HEK293T (cell line): ENCODE data around the gene SERPINA12.

ENCODE experiments used
- CTCF ChIA-PET: fragments of 350-600 bp; formaldehyde crosslinking; extraction: SDS; loops from one replicate; lab custom pipeline; 2021; ENCODE audit warnings: antibody characterized with exemption, inconsistent platforms; lab: Yijun Ruan, JAX
- POLR2A ChIA-PET: fragments of 350-600 bp; formaldehyde crosslinking; extraction: SDS; loops from one replicate; lab custom pipeline; 2020; ENCODE audit warnings: antibody characterized with exemption, inconsistent platforms; lab: Yijun Ruan, JAX
- DNase-seq: peaks from one replicate; pipeline ENCODE4 v3.0.0; 2012; ENCODE audit warnings: mixed read lengths; ENCODE audit errors: extremely low spot score
- ARNT ChIP-seq: fragments of 450-650 bp; IDR thresholded peaks from 2 replicates; pipeline ENCODE4 v1.6.1; 2017; ENCODE audit warnings: mild to moderate bottlenecking
- BHLHE40 ChIP-seq: fragments of 450-650 bp; IDR thresholded peaks from 2 replicates; pipeline ENCODE4 v1.6.1; 2016; ENCODE audit warnings: mild to moderate bottlenecking, moderate library complexity, borderline replicate concordance
- CTBP1 ChIP-seq: fragments of 450-650 bp; IDR thresholded peaks from 2 replicates; pipeline ENCODE4 v1.6.1; 2016; ENCODE audit warnings: borderline replicate concordance
- ELF4 ChIP-seq: fragments of 450-650 bp; IDR thresholded peaks from 2 replicates; pipeline ENCODE4 v1.6.1; 2017; ENCODE audit warnings: antibody characterized with exemption
- FOXA1 ChIP-seq: fragments of 450-650 bp; IDR thresholded peaks from 2 replicates; pipeline ENCODE4 v1.6.1; 2016; ENCODE audit warnings: mild to moderate bottlenecking
- FOXK2 ChIP-seq: fragments of 450-650 bp; IDR thresholded peaks from 2 replicates; pipeline ENCODE4 v1.6.1; 2016; ENCODE audit warnings: mild to moderate bottlenecking
- FOXM1 ChIP-seq: fragments of 450-650 bp; IDR thresholded peaks from 2 replicates; pipeline ENCODE4 v1.6.1; 2017; ENCODE audit warnings: mild to moderate bottlenecking, borderline replicate concordance
- HDGF ChIP-seq: fragments of 450-650 bp; IDR thresholded peaks from 2 replicates; pipeline ENCODE4 v1.6.1; 2017; ENCODE audit warnings: antibody characterized with exemption, borderline replicate concordance
- L3MBTL2 ChIP-seq: fragments of 450-650 bp; conservative IDR thresholded peaks from 2 replicates; pipeline ENCODE4 v1.6.1; 2016; ENCODE audit warnings: mild to moderate bottlenecking
- LEF1 ChIP-seq: fragments of 450-650 bp; IDR thresholded peaks from 2 replicates; pipeline ENCODE4 v1.6.1; 2017; ENCODE audit warnings: mild to moderate bottlenecking, borderline replicate concordance
- NFRKB ChIP-seq: fragments of 450-650 bp; IDR thresholded peaks from 2 replicates; pipeline ENCODE4 v1.6.1; 2016; ENCODE audit warnings: mild to moderate bottlenecking, moderate library complexity
- PKNOX1 ChIP-seq: fragments of 450-650 bp; IDR thresholded peaks from 2 replicates; pipeline ENCODE4 v1.6.1; 2016
- SP1 ChIP-seq: fragments of 450-650 bp; IDR thresholded peaks from 2 replicates; pipeline ENCODE4 v1.6.1; 2017
- SUZ12 ChIP-seq: fragments of 450-650 bp; IDR thresholded peaks from 2 replicates; pipeline ENCODE4 v1.6.1; 2016; ENCODE audit warnings: mild to moderate bottlenecking
- TARDBP ChIP-seq: fragments of 450-650 bp; IDR thresholded peaks from 2 replicates; pipeline ENCODE4 v1.6.1; 2016
- ZNF384 ChIP-seq: fragments of 450-650 bp; IDR thresholded peaks from 2 replicates; pipeline ENCODE4 v1.6.1; 2016

The SERPINA12 gene

GRCh38 chr14:94544726-94545125 lies 35.5 kb upstream of the SERPINA12 start:
- ChIA-PET POLR2A (no interaction called here), CTCF (no interaction called here)
- TF ChIP-seq NFRKB: no peak
- TF ChIP-seq SP1: no peak
- no peak for TF ChIP-seq ZNF384
- no peak for TF ChIP-seq SUZ12
- TF ChIP-seq BHLHE40: no peak
- DNase-seq: no peak

DNA sequence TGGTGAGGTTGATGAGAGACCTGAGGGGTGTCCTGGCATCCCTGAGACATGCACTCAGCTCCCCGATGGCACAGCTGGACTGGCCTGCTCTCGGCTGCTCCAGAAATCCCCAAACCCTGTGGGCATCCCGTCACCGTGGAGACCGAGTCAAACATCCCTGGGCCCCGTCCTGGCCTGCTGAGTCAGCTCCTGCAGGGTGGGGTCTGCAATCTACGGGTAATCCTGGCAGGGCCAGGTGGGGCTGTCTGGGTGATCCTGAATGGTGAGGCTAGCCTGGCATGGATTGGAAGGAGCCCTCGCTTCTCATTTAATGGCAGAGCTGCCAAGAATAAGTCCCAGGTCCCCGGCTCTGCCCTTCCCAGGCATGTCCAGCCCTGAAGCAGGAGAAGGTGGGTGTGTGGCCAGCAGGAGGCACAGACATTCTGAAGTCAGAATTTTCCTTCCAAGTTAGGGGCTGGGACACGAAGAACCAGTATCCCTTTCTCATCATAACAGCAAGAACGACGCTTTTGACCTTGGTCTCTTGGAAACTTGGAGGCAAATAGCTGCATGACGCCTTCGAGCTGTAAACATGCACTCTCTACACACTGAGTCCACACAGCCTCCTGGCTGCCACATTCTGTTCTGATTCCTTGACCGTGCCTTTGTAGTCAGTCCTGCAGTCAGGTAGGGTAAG lies 34.3 kb upstream of the SERPINA12 start:
- TF ChIP-seq TARDBP (no peak), ZNF384 (no peak), BHLHE40 (no peak), LEF1 (no peak)
- DNase-seq: no peak
- CTCF ChIA-PET: interaction anchor here (0.6 kb wide), 1 partner anchor 890 kb away, joined by 3 read pairs; no protein-coding TSS in a partner anchor
- POLR2A ChIA-PET: no interaction called here

- DNase-seq: no peak
- TF ChIP-seq LEF1: no peak
- TF ChIP-seq FOXM1: no peak
- TF ChIP-seq FOXA1: no peak
- ChIA-PET POLR2A (no interaction called here), CTCF (no interaction called here)
Observed at GRCh38 chr14:94542811-94543440, 33.7 kb upstream of the SERPINA12 start.

GRCh38 chr14:94542111-94542810 lies 33.0 kb upstream of the SERPINA12 start:
- ChIA-PET POLR2A (no interaction called here), CTCF (no interaction called here)
- TF ChIP-seq NFRKB (no peak), ARNT (no peak), SUZ12 (no peak), FOXK2 (no peak), HDGF (no peak), BHLHE40 (no peak), L3MBTL2 (no peak)

DNA sequence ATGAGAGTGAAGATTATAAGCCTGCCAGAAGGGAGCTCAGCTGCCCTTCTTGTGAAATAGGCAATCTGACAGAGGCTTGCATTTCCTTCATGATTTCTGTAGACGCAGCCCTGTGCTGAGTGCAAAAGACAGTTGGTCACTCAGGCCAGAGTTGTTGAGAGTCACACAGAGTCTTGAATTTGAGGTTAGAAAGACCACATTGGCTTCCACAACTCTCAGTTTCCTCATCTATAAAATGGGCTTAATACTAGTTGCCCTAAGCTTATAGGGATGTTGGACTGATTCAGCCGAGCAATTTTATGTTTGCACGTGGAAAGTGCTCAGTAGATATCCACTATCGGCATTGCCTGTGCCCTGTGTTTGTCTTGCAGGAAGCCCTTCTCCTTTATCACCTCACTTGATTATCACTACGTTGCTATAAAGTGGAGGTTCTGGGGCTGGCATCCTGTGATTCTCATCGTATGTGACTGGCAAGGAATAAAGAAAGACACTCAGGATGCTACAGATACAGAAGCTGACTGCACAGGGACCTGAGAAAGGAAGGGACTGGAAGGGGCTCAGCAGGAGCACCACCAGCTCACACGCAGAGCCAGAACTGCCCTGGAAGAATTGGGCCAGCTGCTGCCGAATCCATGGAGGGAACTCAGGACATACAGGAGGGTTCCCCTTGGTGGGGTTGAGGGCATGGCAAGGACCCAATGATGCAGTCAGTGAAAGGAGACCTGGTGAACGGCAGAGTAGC lies 32.1 kb upstream of the SERPINA12 start:
- no peak for DNase-seq
- POLR2A ChIA-PET: no interaction called here
- CTCF ChIA-PET: interaction anchor here (1.2 kb wide), 1 partner anchor 8 kb away, joined by 4 read pairs; no protein-coding TSS in a partner anchor

More at GRCh38 chr14:94542111-94542810, 33.0 kb upstream of the SERPINA12 start:
- DNase-seq: no peak

GRCh38 chr14:94540031-94540794 lies 30.9 kb upstream of the SERPINA12 start:
- CTCF ChIA-PET: interaction anchor here (1.2 to 1.3 kb wide), 2 partner anchors 9 kb away, joined by 4 to 5 read pairs; no protein-coding TSS in a partner anchor
- no peak for DNase-seq
- POLR2A ChIA-PET: no interaction called here
- no peak for TF ChIP-seq BHLHE40
- no peak for TF ChIP-seq PKNOX1
- no peak for TF ChIP-seq FOXA1
- no peak for TF ChIP-seq ARNT
- TF ChIP-seq L3MBTL2: no peak
- no peak for TF ChIP-seq FOXM1
- no peak for TF ChIP-seq ELF4
- no peak for TF ChIP-seq NFRKB
- TF ChIP-seq ZNF384: no peak
- TF ChIP-seq FOXK2: no peak
- no peak for TF ChIP-seq TARDBP
- TF ChIP-seq LEF1: no peak
- TF ChIP-seq SP1: no peak
- TF ChIP-seq SUZ12: no peak

More for the DNA sequence above, 32.1 kb upstream of the SERPINA12 start:
- TF ChIP-seq PKNOX1 (no peak), ARNT (no peak), FOXA1 (no peak), CTBP1 (no peak), TARDBP (no peak), BHLHE40 (no peak), FOXK2 (no peak), HDGF (no peak), LEF1 (no peak), SP1 (no peak), FOXM1 (no peak), NFRKB (no peak), ZNF384 (no peak), ELF4 (no peak), SUZ12 (no peak), L3MBTL2 (no peak)
